Fibroblast of lung (primary cell): Measurements from ENCODE around the gene PORCN. TPM values are rescaled to one million over a fixed set of nuclear protein-coding genes. Genes with fewer than 3 reads are reported as not detected.
A peak's percentile ranks its signal among the peaks of the same experiment; 100 is the strongest.

ENCODE experiments used
- DNase-seq, 2 donors: peaks; one replicate each; pipeline versions ENCODE4 v3.0.0 to v3.0.0-alpha.2; 2010; ENCODE audit warnings: low read depth in 2 of 2
- H2AFZ ChIP-seq: 2 replicates; pipeline ENCODE4 v1.5.1; 2012; ENCODE audit warnings: low read length, control low read depth, inconsistent platforms
- H3K27ac ChIP-seq: 2 replicates; pipeline ENCODE4 v1.5.1; 2011; ENCODE audit warnings: low read length, control low read depth; ENCODE audit not compliant: insufficient read depth
- H3K27me3 ChIP-seq: 2 replicates; pipeline ENCODE4 v1.5.1; 2011; ENCODE audit warnings: mild to moderate bottlenecking, low read length; ENCODE audit not compliant: control insufficient read depth, insufficient read depth
- H3K36me3 ChIP-seq: 2 replicates; pipeline ENCODE4 v1.5.1; 2011; ENCODE audit warnings: low read length; ENCODE audit not compliant: control insufficient read depth, insufficient read depth
- H3K4me1 ChIP-seq: 2 replicates; pipeline ENCODE4 v1.5.1; 2011; ENCODE audit warnings: low read length; ENCODE audit not compliant: control insufficient read depth, insufficient read depth; ENCODE audit errors: extremely low read depth
- H3K4me2 ChIP-seq: 2 replicates; pipeline ENCODE4 v1.5.1; 2011; ENCODE audit warnings: low read length, control low read depth; ENCODE audit not compliant: insufficient read depth; ENCODE audit errors: extremely low read depth
- H3K4me3 ChIP-seq, 4 experiments: fragments of 200-600 bp in 1 of 4; sonication (generic) in 1 of 4; replicated peaks in 1 of 4; 2 replicates each; pipeline ENCODE4 v1.5.1; 2011 to 2016; ENCODE audit warnings: low read length in 4 of 4, low read depth in 3 of 4, mild to moderate bottlenecking in 3 of 4, control low read depth in 2 of 4, inconsistent platforms in 1 of 4, mixed read lengths in 1 of 4; ENCODE audit not compliant: insufficient read depth in 1 of 4; ENCODE audit errors: control extremely low read depth in 1 of 4
- H3K79me2 ChIP-seq: 2 replicates; pipeline ENCODE4 v1.5.1; 2012; ENCODE audit warnings: mild to moderate bottlenecking, low read length, inconsistent platforms; ENCODE audit not compliant: control insufficient read depth, insufficient read depth
- H3K9ac ChIP-seq: 2 replicates; pipeline ENCODE4 v1.5.1; 2011; ENCODE audit warnings: mild to moderate bottlenecking, low read length, control low read depth; ENCODE audit not compliant: insufficient read depth
- H3K9me3 ChIP-seq: 2 replicates; pipeline ENCODE4 v1.5.1; 2012; ENCODE audit warnings: low read depth, low read length; ENCODE audit not compliant: control insufficient read depth, insufficient read depth
- H4K20me1 ChIP-seq: 2 replicates; pipeline ENCODE4 v1.5.1; 2011; ENCODE audit warnings: low read length; ENCODE audit not compliant: control insufficient read depth, insufficient read depth; ENCODE audit errors: extremely low read depth
- EZH2 ChIP-seq: IDR thresholded peaks from 2 replicates; pipeline ENCODE4 v1.5.1; 2012; ENCODE audit warnings: low read length, control low read depth, mild to moderate bottlenecking; ENCODE audit errors: missing control alignments
- polyA plus RNA-seq, 2 donors: library from polyadenylated mRNA; depleted of rRNA in 1 of 2; stranded (reverse) in 1 of 2; unstranded in 1 of 2; fragments of >200 nt; gene quantifications; 2 replicates each; pipeline ENCODE4 v1.2.1, GENCODE V29; 2011 to 2012; ENCODE audit warnings: missing spikeins in 1 of 2
- total RNA-seq: library from RNA; depleted of rRNA; stranded (reverse); fragments of >200 nt; gene quantifications from 2 replicates; pipeline ENCODE4 v1.2.1, GENCODE V29; 2014
- TF ChIP-seq, protein P1 (sequence below), 2 donors: IDR thresholded peaks in 1 of 2; conservative IDR thresholded peaks in 1 of 2; 1 replicate in 1 of 2; 2 replicates in 1 of 2; pipeline ENCODE4 v1.5.1; 2011 to 2012; ENCODE audit warnings: low read length in 2 of 2, control low read depth in 1 of 2, inconsistent platforms in 1 of 2, low read depth in 1 of 2, mild to moderate bottlenecking in 1 of 2

Gene PORCN
- total and polyA plus RNA-seq, 2 donors (not counting 1 experiment from before 2014, with no cell fraction given) = 5.4 to 11.4 TPM

DNA sequence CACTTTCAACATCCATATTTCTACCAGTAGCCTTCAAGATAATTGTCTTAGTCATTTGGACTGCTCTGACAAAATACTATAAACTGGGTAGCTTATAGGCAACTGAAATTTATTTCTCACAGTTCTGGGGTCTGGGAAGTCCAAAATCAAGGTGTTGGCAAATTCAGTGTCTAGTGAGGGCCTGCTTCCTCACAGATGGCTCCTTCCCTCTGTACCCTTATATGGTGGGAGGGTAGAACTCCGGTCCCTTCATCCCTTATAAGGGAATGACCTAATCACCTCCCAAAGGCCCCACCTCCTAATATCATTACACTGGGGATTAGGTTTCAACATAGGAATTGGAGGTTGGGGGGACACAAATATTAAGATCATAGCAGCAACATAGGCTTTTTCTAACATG is 23.4 kb downstream of the PORCN start:
- H3K27me3 ChIP-seq = no peaks in the 10 kb centered on the region
- no peak overlapping the region for H3K9ac ChIP-seq
- H3K4me3 ChIP-seq = no peak overlapping the region
- no peaks in the 10 kb centered on the region for H3K36me3 ChIP-seq
- H3K9me3 ChIP-seq = no peaks in the 10 kb centered on the region
- H3K4me2 ChIP-seq = no peak overlapping the region
- H3K27ac ChIP-seq = peak overlapping the region; percentile 73
- no peaks in the 10 kb centered on the region for H4K20me1 ChIP-seq
- no peak for TF ChIP-seq EZH2
- TF ChIP-seq, protein P1, sequence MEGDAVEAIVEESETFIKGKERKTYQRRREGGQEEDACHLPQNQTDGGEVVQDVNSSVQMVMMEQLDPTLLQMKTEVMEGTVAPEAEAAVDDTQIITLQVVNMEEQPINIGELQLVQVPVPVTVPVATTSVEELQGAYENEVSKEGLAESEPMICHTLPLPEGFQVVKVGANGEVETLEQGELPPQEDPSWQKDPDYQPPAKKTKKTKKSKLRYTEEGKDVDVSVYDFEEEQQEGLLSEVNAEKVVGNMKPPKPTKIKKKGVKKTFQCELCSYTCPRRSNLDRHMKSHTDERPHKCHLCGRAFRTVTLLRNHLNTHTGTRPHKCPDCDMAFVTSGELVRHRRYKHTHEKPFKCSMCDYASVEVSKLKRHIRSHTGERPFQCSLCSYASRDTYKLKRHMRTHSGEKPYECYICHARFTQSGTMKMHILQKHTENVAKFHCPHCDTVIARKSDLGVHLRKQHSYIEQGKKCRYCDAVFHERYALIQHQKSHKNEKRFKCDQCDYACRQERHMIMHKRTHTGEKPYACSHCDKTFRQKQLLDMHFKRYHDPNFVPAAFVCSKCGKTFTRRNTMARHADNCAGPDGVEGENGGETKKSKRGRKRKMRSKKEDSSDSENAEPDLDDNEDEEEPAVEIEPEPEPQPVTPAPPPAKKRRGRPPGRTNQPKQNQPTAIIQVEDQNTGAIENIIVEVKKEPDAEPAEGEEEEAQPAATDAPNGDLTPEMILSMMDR (conservative IDR thresholded peaks at IDR 0.05 in 1 of 2, IDR thresholded peaks at IDR 0.05 in 1 of 2; ENCODE audit: low read depth in 1 of 2, low read length in 2 of 2) = no peak
- peaks cover 3% of the 10 kb centered on the region for H3K4me1 ChIP-seq
- DNase-seq = no peak
- no peak overlapping the region for H2AFZ ChIP-seq
- H3K79me2 ChIP-seq = no peaks in the 10 kb centered on the region

DNA sequence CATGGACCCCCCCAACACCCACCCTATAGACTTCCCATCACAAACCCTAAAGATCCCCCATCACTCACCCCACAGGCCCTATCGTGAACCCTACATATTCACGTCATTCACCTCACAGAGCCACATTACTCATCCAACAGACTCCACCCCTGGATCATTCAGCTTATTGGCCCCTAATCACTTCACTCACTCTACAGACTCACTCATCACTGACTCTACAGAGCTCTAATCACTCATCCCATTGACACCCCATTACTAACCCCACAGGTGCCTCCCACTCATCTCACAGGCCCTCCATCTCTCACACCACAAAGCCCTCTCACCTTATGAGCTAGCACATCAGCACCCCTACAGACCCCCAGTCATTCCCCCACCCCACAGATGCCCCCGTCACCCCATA is 24.4 kb downstream of the PORCN start:
- H3K9ac ChIP-seq = no peak overlapping the region
- H3K4me3 ChIP-seq = no peak overlapping the region
- no peaks in the 10 kb centered on the region for H3K79me2 ChIP-seq
- no peak overlapping the region for H3K27ac ChIP-seq
- H3K9me3 ChIP-seq = no peaks in the 10 kb centered on the region
- H3K27me3 ChIP-seq = no peaks in the 10 kb centered on the region
- H4K20me1 ChIP-seq = no peaks in the 10 kb centered on the region
- no peak overlapping the region for H2AFZ ChIP-seq
- no peak overlapping the region for H3K4me2 ChIP-seq
- no peaks in the 10 kb centered on the region for H3K36me3 ChIP-seq
- peaks cover 3% of the 10 kb centered on the region for H3K4me1 ChIP-seq
- no peak for TF ChIP-seq EZH2
- TF ChIP-seq, protein P1 (conservative IDR thresholded peaks at IDR 0.05 in 1 of 2, IDR thresholded peaks at IDR 0.05 in 1 of 2; ENCODE audit: low read depth in 1 of 2, low read length in 2 of 2) = no peak
- no peak for DNase-seq

DNA sequence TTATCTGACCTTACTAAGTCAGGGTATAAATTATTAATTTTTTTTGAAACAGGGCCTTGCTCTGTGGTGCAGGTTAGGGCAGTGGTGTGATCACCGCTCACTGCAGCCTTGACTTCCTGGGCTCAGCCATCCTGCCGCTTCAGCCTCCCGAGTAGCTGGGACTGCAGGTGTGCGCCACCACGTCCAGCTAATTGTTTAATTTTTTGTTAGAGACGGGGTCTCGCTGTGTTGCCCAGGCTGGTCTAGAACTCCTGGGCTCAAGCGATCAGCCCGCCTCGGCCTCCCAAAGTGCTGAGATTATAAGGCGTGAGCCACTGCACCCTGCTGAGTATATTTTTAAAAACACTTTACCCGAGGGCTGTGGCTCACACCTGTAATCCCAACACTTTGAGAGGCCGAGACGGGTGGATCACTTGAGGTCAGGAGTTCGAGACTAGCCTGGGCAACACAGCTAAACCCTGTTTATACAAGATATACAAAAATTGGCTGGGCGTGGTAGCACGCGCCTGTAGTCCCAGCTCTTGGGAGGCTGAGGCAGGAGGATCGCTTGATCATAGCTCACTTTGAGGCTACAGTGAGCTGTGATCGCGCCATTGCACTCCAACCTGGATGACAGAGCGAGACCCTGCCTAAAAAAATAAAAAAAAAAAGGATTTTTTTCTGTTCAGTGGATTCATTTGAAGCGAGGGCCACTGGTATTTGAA is 30.0 kb downstream of the PORCN start:
- H2AFZ ChIP-seq = no peak overlapping the region
- no peaks in the 10 kb centered on the region for H3K9me3 ChIP-seq
- no peaks in the 10 kb centered on the region for H3K4me1 ChIP-seq
- peak overlapping the region; percentile 61 for H3K27ac ChIP-seq
- H3K27me3 ChIP-seq = no peaks in the 10 kb centered on the region
- no peaks in the 10 kb centered on the region for H4K20me1 ChIP-seq
- peaks cover 4% of the 10 kb centered on the region for H3K79me2 ChIP-seq
- DNase-seq = no peak
- H3K9ac ChIP-seq = no peak overlapping the region
- H3K4me2 ChIP-seq = peak overlapping the region; percentile 5
- no peaks in the 10 kb centered on the region for H3K36me3 ChIP-seq
- TF ChIP-seq, protein P1 (conservative IDR thresholded peaks at IDR 0.05 in 1 of 2, IDR thresholded peaks at IDR 0.05 in 1 of 2; ENCODE audit: low read depth in 1 of 2, low read length in 2 of 2) = no peak
- TF ChIP-seq EZH2 = no peak
- H3K4me3 ChIP-seq = peak overlapping the region in 2 of 4 experiments; percentile 43 to 78
